Stimulated activated CD8-positive, alpha-beta memory T cell treated with anti-CD3 and anti-CD28 coated beads, Interleukin-4, amount 100 ng/mL, for 1 hour (primary cell): ENCODE results near the gene STAC2.
"Not testable (repeated sequence)": the region's sequence is repeated elsewhere in the genome, so short reads cannot be mapped to it uniquely, and the experiment has no call there.

ENCODE experiments used
- DNase-seq, 2 donors: peaks; one replicate each; pipeline ENCODE4 v3.0.0-alpha.2; 2020; ENCODE audit warnings: low read depth in 2 of 2, low spot score in 1 of 2

STAC2 gene

GRCh38 chr17:39225308-39225958, at the start of gene STAC2:
Gene STAC2, minus strand, starts transcription at chr17:39225945. Its CDS starts 443 bp downstream, at chr17:39225502.
- DNase-seq, result no peak

GRCh38 chr17:39271546-39271945, 45.8 kb upstream of the STAC2 start:
- DNase-seq, result no peak

GRCh38 chr17:39270923-39271322, 45.2 kb upstream of the STAC2 start:
- no peak for DNase-seq

- no peak for DNase-seq
These were observed 38.4 kb upstream of the STAC2 start for GRCh38 chr17:39264119-39264518.

- no peak for DNase-seq
These were observed 35.5 kb upstream of the STAC2 start for GRCh38 chr17:39261286-39261685.

- DNase-seq, result no peak
These were observed 27.2 kb upstream of the STAC2 start for GRCh38 chr17:39252788-39253460.

- no peak for DNase-seq
These were observed 26.3 kb upstream of the STAC2 start for GRCh38 chr17:39251997-39252396.

GRCh38 chr17:39250076-39250475, 24.3 kb upstream of the STAC2 start:
- DNase-seq, result not testable (repeated sequence)

GRCh38 chr17:39246274-39246673, 20.5 kb upstream of the STAC2 start:
- no peak for DNase-seq

GRCh38 chr17:39244600-39245570, 19.1 kb upstream of the STAC2 start:
- peak; percentile 83 to 84 for DNase-seq

GRCh38 chr17:39244016-39244599, 18.4 kb upstream of the STAC2 start:
- DNase-seq, result no peak

- DNase-seq, result no peak
These were observed 17.4 kb upstream of the STAC2 start for GRCh38 chr17:39243155-39243554.

- no peak for DNase-seq
These were observed 14.9 kb upstream of the STAC2 start for GRCh38 chr17:39240631-39241030.

GRCh38 chr17:39239640-39240314, 14.0 kb upstream of the STAC2 start:
- DNase-seq, result peak in 1 of 2 donors; percentile 48

GRCh38 chr17:39238311-39238972, 12.7 kb upstream of the STAC2 start:
- DNase-seq, result peak; percentile 38 to 67

- no peak for DNase-seq
These were observed 11.8 kb upstream of the STAC2 start for GRCh38 chr17:39237586-39237985.

GRCh38 chr17:39236981-39237441, 11.3 kb upstream of the STAC2 start:
- no peak for DNase-seq

GRCh38 chr17:39236450-39236927, 10.7 kb upstream of the STAC2 start:
- DNase-seq, result no peak

GRCh38 chr17:39235555-39236449, 10.1 kb upstream of the STAC2 start:
- DNase-seq, result no peak
